Left hindlimb (tissue), 1 donor: ENCODE measurements around the gene KCNQ1OT1.

ENCODE experiments used
- DNase-seq: peaks from one replicate; pipeline ENCODE4 v3.0.0-alpha.2; 2018

Gene KCNQ1OT1

DNA sequence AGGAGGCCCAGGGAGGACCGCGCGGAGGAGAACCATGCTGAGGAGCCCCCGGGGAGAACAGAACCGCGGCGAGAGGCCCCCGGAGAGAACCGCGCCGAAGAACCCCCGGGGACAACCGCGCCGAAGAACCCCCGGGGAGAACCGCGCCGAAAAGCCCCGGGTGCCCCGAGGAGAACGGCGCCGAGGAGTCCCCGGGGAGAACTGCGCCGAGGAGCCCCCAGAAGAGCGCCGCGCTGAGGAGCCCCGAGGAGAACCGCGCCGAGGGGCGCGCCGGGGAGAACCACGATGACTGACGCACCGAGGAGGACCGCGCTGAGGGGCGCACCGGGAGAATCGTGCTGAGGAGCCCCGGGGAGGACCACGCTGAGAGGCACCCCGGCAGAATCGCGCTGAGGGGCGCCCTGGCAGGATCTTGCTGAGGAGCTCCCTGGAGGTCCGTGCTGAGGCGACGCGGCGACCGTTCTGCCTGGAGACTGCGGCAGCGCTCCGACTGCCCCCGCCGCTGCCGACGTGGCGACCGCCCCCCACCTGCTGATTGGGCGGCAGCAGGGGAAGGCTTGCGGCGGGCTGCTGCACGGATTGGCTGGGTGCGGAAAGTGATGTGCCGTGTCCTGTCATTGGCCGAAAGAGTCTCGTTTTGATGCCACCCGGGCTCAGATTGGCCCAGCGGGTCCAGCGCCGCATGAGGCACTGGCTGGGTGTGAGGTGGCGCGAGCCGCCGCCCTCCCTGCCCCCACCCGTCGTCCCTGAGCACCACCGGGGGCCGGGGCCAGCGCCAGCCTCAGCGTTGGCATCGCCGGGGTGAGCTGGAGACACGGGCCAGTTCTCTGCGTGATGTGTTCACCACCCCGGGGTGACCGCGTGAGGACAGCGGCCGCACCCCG, at the start of gene KCNQ1OT1:
Gene KCNQ1OT1 (minus strand): TSS at position 464 of the 884 bp plus-strand sequence.
- DNase-seq: peak; percentile 95

DNA sequence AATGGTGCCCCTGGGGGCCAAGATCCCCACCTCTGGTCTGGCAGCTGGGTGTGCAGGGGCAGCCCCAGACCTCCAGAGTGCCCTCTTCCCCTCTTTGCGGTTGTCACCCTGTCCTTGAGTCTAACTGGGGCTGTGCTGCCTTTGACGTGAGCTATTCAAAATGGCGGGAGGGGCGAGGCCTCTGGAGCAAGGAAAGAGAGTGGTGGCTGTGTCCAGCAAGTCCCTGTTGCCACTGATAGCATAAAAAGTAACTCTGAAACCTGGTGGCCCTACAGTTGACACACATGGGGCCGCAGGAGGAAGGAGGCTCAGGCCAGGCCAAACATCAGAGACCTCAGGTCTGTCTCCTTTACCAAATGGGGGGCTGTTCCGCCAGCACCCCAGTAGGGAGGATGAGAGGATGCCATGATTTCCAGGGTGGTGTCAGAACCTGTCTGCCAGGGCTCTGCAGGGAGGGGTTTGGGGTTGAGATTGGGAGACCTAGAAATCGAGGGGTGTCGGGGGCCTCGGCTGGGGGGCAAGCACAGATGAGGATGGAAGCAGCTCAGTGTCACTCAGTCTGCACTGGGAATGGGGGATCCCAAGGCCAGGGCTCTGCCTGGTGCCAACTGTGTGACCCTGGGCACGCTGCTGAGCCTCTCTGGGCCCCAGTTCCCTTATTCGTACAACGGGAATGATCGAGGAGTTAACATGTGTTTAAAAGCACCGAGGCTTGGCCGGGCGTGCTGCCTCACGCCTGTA, 49.2 kb upstream of the KCNQ1OT1 start:
- DNase-seq: peak; percentile 3

DNA sequence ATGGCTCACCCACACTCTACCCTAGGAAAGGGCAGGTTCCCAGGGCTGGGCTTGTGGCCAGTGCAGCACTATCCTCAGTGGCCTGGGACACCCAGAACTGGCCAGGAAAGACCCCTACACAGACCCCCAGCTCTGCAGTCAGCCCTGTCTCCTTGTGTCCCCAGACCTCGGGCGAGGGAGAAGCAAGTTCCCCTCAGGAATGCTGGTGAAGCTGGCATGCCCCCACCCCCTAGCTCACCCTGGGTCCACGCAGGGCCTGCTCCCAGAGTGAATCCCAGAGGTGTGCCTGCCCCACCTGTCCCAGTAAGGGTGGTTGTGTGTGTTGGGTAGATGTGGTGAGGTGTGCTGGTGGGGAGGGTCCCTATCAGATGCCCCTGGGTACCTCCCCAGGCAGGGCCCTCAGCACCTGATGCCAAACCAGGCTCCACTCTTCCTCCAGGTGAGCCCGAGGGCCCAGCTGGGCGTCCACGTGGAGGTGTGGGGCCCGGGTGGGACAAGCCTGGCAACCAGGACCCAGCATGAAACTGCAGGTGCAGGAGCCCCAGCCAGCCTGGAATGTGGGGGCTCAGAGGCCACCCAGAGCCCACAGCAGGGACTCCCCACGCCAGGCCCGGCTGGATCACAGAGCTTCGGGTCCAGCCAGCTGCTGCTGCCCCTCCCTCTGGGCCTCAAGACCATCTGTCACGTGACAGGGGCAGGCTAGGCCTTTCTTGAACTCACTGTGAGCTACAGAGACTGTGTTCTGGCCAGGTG, 48.4 kb upstream of the KCNQ1OT1 start:
- DNase-seq: no peak

DNA sequence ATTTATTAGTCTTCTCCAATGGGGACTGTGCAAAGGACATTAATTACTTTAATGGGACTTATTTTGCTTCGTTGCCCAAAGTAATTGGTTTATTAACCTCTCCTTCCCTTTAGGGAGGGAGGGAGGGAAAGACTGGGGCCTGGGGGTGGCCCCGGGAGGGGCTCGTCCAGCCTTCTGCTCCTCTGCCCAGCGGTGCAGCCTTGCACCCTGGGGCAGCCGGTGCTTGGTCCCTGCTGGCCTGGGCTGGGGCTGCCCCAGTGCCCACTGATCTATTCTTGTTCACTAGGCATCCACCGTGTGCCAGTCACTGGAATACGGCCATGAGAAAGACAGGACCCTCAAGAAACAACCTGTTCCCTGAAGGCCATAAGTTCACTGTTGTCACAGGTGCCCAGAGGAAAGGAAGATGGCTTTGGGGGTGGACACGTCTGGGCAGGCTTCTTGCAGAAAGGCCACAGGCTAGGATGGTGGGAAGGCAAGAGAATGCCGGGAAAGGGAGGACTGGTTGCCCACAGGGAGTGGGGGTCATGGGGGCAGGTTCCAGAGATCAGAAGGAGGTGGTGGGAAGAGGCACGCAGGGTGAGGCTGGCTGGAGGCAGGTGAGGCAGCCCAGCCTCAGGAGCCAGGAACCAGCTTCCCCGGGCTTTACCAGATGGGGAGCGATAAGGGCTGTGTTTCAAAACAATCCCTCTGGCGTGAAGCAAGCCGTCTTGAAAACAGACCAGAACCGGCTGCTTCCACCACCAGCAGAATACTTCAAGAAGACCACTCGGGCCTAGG, 47.6 kb upstream of the KCNQ1OT1 start:
- DNase-seq: no peak

DNA sequence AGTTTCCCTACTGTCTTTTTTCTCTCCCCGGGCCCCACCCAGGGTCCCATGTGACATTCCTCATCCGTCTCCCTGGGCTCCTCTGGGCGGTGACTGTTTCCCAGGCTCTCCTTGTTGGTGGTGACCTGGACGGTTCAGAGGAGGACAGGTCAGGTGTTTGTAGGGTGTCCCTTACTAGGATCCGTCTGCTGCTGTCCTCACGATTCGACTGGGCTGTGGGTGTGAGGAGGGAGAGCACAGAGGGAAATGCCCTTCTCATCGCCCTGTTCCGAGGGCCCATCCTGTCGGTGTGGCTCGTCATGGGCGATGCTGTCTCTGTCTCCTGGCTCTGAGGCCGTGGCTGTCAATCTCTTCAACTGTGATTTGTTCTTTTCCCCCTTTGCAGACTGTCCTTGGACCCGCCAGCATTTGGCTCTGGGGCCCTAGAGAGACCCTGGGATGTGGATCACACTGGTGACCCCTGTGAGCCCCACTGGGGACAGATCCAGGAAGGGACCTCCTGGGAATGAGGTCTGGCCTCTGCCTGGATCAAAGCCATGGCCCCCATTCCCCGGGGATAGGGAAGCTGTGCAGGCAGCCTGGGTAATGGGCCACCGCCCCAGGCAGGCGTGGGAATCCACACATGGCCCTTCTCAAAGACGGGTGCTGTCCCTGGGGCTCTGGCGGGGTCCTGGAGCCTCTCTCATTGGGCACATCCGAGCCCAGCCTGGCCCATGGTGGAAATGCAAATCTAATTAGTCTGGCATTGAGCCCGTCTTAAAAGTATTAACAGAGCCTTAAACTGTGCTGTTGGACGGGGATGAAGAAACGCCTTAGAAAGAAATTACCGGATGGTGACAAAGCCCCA, 46.8 kb upstream of the KCNQ1OT1 start:
- DNase-seq: no peak

DNA sequence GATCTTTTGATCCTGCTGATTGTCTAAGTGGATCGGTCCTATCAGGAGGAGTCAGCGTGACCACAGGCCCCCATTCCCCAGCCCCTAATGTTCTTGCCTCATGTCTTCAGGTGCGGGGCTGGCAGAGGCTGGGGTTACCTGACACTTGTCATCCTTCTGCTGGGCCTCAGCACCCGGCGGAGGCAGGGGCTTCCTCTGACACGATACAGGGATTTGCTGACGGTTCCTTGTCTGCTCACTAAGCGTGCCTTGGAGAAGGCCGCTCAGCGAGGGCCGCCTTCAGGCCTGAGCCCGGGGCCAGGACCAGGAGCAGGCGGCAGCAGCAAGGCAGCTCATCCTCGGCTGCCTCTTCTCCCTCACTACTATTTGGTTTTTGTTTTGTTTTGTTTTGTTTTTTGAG, 45.7 kb upstream of the KCNQ1OT1 start:
- no peak for DNase-seq

DNA sequence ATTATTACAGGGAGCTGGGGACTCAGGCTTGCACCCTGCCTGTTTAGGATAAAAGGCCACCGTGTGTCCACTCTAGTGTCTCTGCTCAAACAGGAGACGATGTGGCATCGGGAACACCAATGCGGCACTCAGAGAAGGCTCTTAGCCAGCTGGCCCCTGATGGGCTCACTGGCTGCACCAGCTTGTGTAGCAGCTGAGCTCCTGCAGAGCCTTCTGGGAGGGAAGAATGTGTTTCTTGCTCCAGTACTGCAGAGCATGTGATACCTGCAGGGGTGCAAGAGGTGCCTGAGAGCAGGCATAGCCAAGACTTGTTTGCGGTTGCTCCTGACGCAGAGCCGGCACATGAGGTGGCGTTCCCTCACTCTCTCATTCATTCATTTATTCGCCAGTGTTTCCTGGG, 44.4 kb upstream of the KCNQ1OT1 start:
- DNase-seq: no peak

DNA sequence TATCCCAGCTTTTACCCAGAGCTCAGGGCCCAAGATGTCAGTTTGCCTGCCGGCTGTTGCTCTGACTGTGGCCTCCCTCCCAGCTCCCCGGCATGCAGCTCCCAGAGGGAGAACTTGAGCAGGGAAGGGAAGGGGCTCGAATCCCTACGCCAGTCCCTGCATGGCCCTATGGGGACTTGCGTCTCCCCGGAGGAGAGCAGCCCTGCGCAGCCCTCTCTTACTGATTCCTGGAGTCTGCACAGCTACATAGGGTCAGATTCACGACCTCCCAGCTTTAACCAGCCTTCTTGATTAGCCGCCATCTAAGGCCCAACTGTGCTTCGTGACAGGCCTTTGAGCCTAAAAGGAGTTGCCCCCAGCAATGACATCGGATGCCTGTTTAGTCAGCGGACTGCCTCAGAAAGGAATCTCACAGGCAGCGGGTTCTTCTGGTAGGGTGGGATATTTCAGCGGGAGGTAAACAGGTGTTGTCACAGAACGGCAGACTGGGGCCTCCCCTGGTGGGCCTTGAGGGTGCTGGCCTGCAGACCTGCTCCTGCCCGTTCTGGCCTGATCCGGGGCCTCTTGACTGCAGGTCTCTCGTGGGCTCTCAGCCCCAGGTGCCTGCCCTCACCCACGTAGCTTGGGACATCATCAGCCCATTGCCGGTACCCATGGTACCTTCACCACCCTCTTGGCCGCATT, 43.8 kb upstream of the KCNQ1OT1 start:
- DNase-seq: no peak

DNA sequence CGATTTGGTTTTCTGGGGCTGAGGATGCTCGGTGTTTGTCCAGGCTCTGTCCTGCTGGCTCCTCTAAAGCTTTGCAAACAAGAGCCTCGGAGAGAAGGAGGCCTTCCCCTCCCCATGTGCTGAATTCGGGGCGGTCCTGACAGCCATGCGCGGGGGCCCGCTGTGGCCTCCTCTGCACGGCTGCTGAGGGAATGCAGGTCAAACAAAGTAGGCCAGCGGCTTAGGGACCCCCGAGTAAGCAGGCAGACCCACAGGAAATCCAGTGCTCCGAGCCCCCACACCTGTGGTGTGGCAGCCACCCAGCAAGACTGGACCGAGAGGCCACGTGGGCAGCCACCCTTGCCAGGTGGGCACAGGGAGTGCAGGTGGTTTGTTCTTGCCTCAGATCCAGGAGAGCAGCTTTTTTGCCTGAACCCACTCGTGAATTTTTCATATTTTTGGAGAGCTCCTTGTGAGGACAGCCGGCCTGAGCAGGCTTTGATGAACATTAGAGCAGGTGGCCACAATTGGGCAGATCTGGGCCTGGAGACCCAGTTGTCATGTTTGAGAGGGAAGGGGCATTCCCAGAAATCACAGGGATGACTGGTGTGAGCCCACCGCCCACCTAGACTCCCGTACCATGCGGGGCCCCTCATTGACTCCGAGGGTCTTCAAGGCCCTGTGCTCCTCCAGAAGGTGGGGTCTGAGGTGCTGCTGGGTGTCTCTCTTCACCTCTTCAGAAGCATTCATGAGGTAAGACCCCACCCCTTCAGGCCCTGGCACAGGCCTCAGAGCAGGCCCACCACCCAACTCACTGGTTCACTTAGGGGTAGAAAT, 43.0 kb upstream of the KCNQ1OT1 start:
- DNase-seq: no peak

DNA sequence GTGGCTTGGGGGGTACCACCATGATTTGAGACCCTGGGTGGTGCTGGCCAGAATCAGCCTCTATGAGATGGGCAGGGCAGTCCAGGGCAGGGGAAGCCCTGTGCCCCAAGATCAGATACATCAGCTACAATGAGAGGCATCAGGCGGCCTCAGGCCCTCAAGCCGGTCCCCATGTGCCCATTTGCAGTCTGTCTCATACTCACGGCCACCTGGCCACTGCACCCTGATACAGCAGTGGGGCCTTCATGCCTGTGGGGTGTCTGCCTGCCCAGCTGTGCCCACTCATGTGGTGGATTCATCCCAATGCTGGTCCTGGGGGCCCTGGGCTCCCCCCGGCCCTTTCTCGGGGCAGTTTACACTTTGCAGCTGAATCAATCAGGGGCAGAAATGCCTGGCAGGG, 42.4 kb upstream of the KCNQ1OT1 start:
- peak; percentile 24 for DNase-seq

DNA sequence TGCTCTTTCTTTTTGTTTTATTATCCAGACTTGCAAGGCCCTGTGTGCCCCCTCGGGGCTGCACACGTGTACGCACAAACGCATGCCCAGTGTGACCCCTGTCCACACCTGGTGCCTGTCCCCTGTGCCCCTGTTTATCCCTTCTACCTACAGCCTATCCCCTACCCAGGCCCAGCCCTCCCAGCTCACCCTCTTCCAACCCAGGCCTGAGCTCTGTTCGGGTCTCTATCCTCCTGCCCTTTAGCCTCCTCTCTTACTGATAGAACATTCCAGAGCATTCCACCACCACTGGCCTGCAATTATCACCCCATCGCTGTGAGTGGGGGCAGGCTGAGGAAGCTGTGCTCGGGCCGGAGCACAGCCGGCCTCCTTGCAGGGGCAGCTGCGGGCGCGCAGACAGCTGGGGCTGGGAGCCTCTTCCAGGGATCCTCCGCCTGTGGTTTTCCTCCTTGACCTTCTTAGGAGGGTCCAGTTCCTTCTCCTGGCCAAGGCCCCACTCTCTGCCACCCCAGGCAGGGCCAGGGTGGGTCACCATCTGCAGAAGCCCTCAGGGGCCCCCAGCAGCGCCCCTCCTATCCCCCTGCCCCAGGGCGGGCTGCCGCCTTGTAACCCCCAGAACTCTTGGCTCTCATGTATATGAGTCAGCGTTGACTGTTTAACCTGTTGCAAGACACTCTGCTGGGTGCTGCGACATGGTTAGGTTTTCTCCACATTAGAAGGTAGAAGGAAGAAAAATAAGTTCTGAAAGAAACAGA, 41.8 kb upstream of the KCNQ1OT1 start:
- DNase-seq: peak; percentile 66

DNA sequence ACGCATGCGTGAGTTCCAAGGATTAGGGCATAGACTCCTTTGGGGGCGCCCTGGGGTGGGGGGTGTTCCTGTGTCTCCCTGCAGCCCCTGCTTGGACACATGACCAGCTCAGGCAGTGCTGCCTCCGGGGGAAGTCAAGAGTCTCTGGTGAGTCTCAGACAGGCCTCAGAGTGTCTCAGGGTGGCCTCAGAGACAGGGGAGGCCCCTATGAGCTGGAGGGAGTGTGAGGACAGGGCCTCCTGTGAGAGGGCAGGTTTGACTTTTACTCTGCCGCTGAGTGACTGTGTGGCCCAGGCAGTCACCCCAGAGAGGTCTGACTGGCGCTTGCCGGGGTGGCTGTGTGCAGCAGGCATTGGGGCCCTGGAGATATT, 41.2 kb upstream of the KCNQ1OT1 start:
- peak; percentile 27 for DNase-seq

DNA sequence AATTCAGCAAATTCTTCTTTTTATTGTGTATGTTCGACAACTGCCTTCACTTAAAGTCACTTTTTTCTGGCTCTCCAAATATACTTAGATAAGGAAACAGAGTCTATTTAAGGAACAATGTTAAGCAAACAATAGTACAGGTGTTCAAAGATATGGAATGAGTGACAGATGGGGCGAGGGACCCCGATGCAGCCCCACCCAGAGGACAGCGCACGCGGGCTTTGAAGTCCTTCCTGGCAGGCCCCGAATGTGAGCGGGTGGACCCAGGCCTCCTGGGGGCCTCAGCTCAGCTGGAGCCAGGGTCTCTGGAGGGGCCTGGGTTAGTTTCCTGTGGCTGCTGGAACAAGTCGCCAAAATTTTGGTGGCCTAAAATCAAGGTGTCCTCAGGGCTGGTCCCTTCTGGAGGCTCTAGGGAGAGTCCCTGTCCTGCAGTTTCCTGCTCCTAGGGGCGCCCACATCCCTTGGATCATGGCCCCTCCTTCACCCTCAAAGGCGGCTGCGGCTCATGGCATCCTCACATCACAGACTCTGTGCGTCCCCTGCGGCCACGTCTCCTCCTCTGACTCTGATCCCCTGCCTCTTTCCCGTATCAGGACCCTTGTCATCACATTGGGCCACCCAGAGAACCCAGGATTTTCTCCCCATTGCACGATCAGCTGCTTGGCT, 40.6 kb upstream of the KCNQ1OT1 start:
- DNase-seq: peak; percentile 17

DNA sequence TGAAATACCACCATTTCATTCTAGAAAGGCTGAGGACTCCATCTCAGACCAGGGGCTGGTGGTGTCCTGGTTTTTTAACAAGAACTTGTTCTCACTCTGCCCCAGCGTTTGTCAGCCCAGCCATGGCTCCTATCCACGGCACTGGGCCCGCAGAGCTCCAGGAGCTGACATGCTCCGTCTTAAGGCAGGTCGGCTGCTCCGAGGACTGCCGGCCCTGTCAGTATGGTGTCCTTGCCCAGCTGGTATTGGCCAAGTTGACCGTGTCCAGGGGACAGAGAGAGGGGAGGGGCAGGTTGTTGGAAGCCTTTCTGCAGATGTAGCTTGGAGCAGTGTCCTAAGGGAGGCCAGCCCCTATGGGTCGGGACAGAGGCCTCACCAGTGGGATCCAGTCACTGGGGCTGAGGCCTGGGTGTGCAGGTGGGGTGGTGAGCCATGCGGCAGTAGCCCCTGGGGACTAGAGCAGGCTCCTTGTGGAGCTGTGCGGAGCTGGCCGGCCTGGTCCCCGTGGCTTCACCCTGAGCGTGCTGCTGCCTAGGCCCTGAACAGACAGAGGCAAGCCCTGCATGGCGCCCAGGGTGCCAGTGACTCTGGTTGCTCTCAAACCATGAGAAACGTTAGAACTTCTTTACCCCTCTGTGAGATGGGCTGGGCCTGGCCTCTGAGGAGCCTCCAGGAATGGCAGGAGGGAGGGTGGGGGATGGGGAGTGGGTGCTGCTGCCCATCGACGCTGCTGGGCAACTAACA, 39.9 kb upstream of the KCNQ1OT1 start:
- DNase-seq: peak; percentile 13

DNA sequence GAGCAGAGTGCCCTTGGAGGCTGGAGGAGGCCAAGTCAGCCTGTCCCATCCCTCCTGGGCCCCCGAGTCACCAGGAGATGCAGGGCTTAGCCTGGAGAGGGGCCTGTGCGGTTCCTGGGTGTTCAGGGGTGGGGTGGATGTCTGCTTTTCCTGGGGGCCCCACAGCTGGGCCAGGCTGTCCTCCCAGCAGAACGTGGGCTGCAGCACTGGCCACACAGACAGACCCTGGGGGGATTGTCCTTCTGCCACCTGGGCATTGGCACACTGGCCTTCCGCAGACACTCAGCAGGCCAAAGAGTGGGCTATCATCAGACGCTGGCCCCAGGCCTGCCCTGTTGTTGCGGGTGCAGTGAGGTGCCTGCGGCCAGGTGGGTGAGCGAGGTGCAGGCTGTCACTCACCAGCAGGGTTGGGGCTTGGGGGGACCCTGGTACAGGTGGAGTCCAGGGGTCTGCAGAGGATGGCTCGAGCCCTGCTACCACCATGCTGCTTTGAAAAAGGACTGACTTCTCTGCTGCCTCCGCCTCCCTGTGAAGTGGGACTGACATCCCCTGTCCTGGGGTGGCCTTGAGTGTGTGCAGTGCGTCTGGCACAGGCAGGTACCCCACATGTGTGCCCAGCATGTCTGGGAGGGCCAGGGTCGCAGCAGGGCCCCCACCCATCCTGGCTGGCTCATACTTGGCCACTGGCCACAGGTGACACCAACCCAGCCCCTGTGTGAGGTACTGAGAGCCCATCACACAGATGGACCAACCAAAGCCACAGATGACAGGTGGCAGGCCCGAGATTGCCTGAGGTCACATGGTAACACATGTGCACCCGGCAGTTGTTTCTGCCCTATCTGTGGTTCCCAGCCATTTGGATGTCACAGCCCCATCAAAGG, 39.0 kb upstream of the KCNQ1OT1 start:
- no peak for DNase-seq

DNA sequence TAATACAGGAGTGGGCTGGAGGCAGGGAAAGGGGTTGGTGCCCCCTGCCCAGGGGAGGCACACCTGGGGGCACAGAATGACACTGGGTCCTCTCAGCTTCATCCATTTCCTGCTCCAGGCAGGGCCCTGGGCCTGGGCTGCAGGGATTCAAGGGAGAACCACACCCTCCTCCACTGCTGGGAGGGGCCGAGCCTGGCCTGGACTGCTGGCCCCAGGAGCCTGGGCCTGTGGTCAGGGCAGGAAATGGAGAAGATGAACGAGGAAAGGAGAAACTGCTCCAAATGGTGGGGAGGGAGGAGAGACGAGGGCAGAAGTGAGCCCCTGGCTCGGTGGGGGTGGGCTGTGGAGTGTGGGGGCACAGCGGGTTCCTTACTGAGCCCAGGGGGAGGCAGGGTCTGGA, 38.1 kb upstream of the KCNQ1OT1 start:
- no peak for DNase-seq

DNA sequence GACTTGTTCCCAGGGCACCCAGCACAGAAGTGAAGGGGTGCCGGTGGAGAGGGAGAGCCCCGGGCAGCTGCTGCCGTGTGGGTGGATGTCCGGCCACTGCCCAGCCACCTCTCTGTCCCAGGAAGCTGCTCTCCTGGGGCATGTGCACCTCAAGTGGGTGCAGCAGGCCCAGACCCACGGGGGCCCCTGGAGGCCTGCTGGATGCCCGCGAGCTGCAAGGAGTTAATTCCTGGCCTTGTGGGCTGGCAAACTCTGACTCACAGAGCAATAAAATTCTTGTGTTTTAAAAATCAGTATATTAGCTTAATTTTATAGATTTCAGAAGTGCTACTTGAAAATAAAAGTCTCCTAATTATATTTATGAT, 37.4 kb upstream of the KCNQ1OT1 start:
- DNase-seq: no peak
